DND-41 (cell line): ENCODE measurements around the gene ZNF117.
"Not testable (repeated sequence)": the region's sequence is repeated elsewhere in the genome, so short reads cannot be mapped to it uniquely, and the experiment has no call there.

ENCODE experiments used
- ATAC-seq: fragments of 200-7000 bp; cut with Tn5 transposase; 3 replicates; pipeline ENCODE4 v1.9.1; 2021; ENCODE audit warnings: low read depth; ENCODE audit not compliant: insufficient read depth
- DNase-seq: peaks from one replicate; pipeline ENCODE4 v3.0.0-alpha.2; 2020
- H2AFZ ChIP-seq: 2 replicates; pipeline ENCODE4 v1.6.0; 2012; ENCODE audit warnings: low read depth, low read length
- H3K27ac ChIP-seq: 2 replicates; pipeline ENCODE4 v1.5.1; 2012; ENCODE audit warnings: low read length, inconsistent platforms
- H3K27me3 ChIP-seq: fragments of 200-600 bp; sonication (generic); 2 replicates; pipeline ENCODE4 v1.6.0; 2012; ENCODE audit warnings: low read length, mild to moderate bottlenecking, inconsistent platforms; ENCODE audit not compliant: insufficient read depth, poor library complexity
- H3K36me3 ChIP-seq: 2 replicates; pipeline ENCODE4 v1.5.1; 2012; ENCODE audit warnings: low read length, inconsistent platforms; ENCODE audit not compliant: insufficient read depth
- H3K4me1 ChIP-seq: 2 replicates; pipeline ENCODE4 v1.5.1; 2012; ENCODE audit warnings: mild to moderate bottlenecking, low read length; ENCODE audit not compliant: insufficient read depth
- H3K4me2 ChIP-seq: 2 replicates; pipeline ENCODE4 v1.6.0; 2012; ENCODE audit warnings: mild to moderate bottlenecking, moderate library complexity, low read length, inconsistent platforms; ENCODE audit not compliant: insufficient read depth
- H3K4me3 ChIP-seq, 2 experiments: fragments of 200-600 bp in 1 of 2; shearing (Covaris generic) in 1 of 2; 2 replicates each; pipeline ENCODE4 v1.5.1; 2012 to 2016; ENCODE audit warnings: inconsistent platforms in 2 of 2, low read length in 2 of 2, mild to moderate bottlenecking in 2 of 2, low read depth in 1 of 2, moderate library complexity in 1 of 2
- H3K79me2 ChIP-seq: 2 replicates; pipeline ENCODE4 v1.6.0; 2012; ENCODE audit warnings: low read length, inconsistent platforms; ENCODE audit not compliant: insufficient read depth
- H3K9ac ChIP-seq: 2 replicates; pipeline ENCODE4 v1.6.0; 2012; ENCODE audit warnings: low read depth, mild to moderate bottlenecking, inconsistent platforms, low read length, moderate library complexity
- H3K9me3 ChIP-seq: 2 replicates; pipeline ENCODE4 v1.5.1; 2012; ENCODE audit warnings: low read length, moderate library complexity, mild to moderate bottlenecking, inconsistent platforms; ENCODE audit not compliant: insufficient read depth, severe bottlenecking
- H4K20me1 ChIP-seq: 2 replicates; pipeline ENCODE4 v1.6.0; 2012; ENCODE audit warnings: low read length; ENCODE audit not compliant: insufficient read depth
- EZH2 ChIP-seq: IDR thresholded peaks from 3 replicates; pipeline ENCODE4 v1.6.1; 2012; ENCODE audit warnings: borderline replicate concordance, low read depth, mild to moderate bottlenecking, moderate library complexity, low read length, inconsistent platforms; ENCODE audit not compliant: severe bottlenecking
- TF ChIP-seq, protein P1 (sequence below): IDR thresholded peaks from 2 replicates; pipeline ENCODE4 v1.5.1; 2012; ENCODE audit warnings: borderline replicate concordance, low read length, moderate library complexity, mild to moderate bottlenecking; ENCODE audit not compliant: poor library complexity, severe bottlenecking; ENCODE audit errors: extremely low read depth

Gene ZNF117

DNA sequence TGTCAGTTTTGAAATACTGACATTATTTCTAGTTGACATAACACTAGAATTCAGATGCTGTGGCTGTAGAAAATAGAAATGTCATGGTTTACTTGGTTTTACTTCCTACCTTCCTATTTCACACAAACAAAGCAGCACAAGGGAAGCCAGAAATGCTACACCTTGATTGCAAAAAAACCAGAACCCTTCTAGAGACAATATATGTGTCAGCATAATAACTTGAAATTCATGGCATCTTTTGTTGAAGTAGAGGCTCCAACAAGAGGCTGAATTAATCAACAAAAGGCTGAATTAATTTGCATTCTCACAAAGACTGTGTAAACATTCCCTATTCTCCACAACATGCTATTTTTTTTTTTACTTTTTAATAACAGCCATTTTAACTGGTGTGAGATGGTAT lies 25.2 kb downstream of the ZNF117 start:
- Histone ChIP-seq H3K4me3 (no peak overlapping the region), H3K9me3 (peaks cover 4% of the 10 kb centered on the region), H3K79me2 (no peaks in the 10 kb centered on the region), H2AFZ (no peak overlapping the region), H3K4me1 (no peaks in the 10 kb centered on the region), H3K27ac (no peak overlapping the region), H3K36me3 (no peaks in the 10 kb centered on the region), H3K27me3 (no peaks in the 10 kb centered on the region), H3K9ac (no peak overlapping the region), H4K20me1 (no peaks in the 10 kb centered on the region), H3K4me2 (no peak overlapping the region)
- TF ChIP-seq EZH2: no peak
- TF ChIP-seq, protein P1, sequence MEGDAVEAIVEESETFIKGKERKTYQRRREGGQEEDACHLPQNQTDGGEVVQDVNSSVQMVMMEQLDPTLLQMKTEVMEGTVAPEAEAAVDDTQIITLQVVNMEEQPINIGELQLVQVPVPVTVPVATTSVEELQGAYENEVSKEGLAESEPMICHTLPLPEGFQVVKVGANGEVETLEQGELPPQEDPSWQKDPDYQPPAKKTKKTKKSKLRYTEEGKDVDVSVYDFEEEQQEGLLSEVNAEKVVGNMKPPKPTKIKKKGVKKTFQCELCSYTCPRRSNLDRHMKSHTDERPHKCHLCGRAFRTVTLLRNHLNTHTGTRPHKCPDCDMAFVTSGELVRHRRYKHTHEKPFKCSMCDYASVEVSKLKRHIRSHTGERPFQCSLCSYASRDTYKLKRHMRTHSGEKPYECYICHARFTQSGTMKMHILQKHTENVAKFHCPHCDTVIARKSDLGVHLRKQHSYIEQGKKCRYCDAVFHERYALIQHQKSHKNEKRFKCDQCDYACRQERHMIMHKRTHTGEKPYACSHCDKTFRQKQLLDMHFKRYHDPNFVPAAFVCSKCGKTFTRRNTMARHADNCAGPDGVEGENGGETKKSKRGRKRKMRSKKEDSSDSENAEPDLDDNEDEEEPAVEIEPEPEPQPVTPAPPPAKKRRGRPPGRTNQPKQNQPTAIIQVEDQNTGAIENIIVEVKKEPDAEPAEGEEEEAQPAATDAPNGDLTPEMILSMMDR: no peak
- ATAC-seq (no peak), DNase-seq (no peak)

DNA sequence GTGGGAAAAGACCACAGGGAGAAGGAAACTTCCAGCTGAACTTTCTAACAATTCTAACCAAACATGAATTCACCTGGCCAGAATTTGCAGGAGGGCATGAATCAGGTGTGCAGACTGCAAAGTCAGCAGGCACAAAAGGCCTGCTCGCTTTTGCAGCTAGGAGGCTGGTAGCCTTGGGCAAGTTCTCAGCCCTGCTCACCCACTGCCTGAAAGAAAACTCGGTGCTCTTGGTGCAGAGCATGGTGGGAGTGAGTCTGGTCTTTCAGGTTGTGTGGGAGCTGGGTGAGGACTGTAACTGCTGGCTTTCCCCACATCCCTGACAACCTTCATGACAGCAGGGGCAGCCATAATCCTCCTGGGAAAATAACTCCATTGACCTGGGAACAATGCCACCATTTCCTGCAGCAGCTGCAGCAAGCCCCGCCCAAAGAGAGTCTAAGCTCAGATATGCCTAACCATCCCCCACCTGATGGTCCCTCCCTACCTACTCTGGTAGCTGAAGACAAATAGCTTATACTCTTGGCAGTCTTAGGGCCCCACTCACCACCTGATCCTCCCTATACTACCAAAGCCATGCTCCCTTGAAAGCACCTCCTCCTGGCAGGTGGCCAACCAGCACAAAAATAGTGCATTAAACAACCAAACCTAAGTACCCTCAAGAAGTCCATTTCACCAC lies 31.6 kb downstream of the ZNF117 start:
- H3K9me3 ChIP-seq: no peaks in the 10 kb centered on the region
- no peak overlapping the region for H3K27ac ChIP-seq
- H3K4me3 ChIP-seq: no peak overlapping the region
- no peak overlapping the region for H2AFZ ChIP-seq
- no peak for TF ChIP-seq EZH2
- TF ChIP-seq, protein P1: no peak
- no peaks in the 10 kb centered on the region for H3K27me3 ChIP-seq
- no peak for ATAC-seq
- H4K20me1 ChIP-seq: no peaks in the 10 kb centered on the region
- no peak overlapping the region for H3K4me2 ChIP-seq
- no peaks in the 10 kb centered on the region for H3K36me3 ChIP-seq
- no peaks in the 10 kb centered on the region for H3K4me1 ChIP-seq
- H3K79me2 ChIP-seq: no peaks in the 10 kb centered on the region
- no peak for DNase-seq
- no peak overlapping the region for H3K9ac ChIP-seq

GRCh38 chr7:64951250-64951848 lies 39.5 kb downstream of the ZNF117 start:
- DNase-seq (no peak), ATAC-seq (peak; percentile 76)
- TF ChIP-seq, protein P1: peak; percentile 87
- no peak for TF ChIP-seq EZH2
- H3K4me2 ChIP-seq: no peak overlapping the region
- no peaks in the 10 kb centered on the region for H3K79me2 ChIP-seq
- no peaks in the 10 kb centered on the region for H3K9me3 ChIP-seq
- H3K27ac ChIP-seq: no peak overlapping the region
- H3K4me1 ChIP-seq: no peaks in the 10 kb centered on the region
- no peaks in the 10 kb centered on the region for H3K36me3 ChIP-seq
- no peaks in the 10 kb centered on the region for H3K27me3 ChIP-seq
- H3K4me3 ChIP-seq: no peak overlapping the region
- no peaks in the 10 kb centered on the region for H4K20me1 ChIP-seq
- H3K9ac ChIP-seq: no peak overlapping the region
- no peak overlapping the region for H2AFZ ChIP-seq

GRCh38 chr7:64950673-64951072 lies 40.2 kb downstream of the ZNF117 start:
- H3K27ac ChIP-seq, DNase-seq, H3K9me3 ChIP-seq, H2AFZ ChIP-seq, H3K4me1 ChIP-seq, H3K27me3 ChIP-seq, H3K36me3 ChIP-seq, H3K4me2 ChIP-seq, ATAC-seq, H3K79me2 ChIP-seq, H4K20me1 ChIP-seq, H3K4me3 ChIP-seq, H3K9ac ChIP-seq: not testable (repeated sequence)

GRCh38 chr7:64948774-64949173 lies 42.1 kb downstream of the ZNF117 start:
- not testable (repeated sequence) for H2AFZ ChIP-seq, H3K27me3 ChIP-seq, H3K4me3 ChIP-seq, H3K4me1 ChIP-seq, H3K27ac ChIP-seq, ATAC-seq, H4K20me1 ChIP-seq, H3K9me3 ChIP-seq, DNase-seq, H3K79me2 ChIP-seq, H3K36me3 ChIP-seq, H3K9ac ChIP-seq, H3K4me2 ChIP-seq
